Activated naive CD8-positive, alpha-beta T cell treated with anti-CD3 and anti-CD28 coated beads, Interleukin-2, amount 50 U/mL, for 24 hours (primary cell): ENCODE measurements around the gene RNASE8.

ENCODE experiments used
- ATAC-seq: fragments of 150-1000 bp; cut with Tn5 transposase; one replicate; pipeline ENCODE4 v1.10.0; 2021
- DNase-seq: peaks from one replicate; pipeline ENCODE4 v3.0.0; 2021
- H3K27ac Mint-ChIP-seq: one replicate; pipeline ENCODE4 v1.8.0; 2021; ENCODE audit warnings: mild to moderate bottlenecking, mixed read lengths
- H3K27me3 Mint-ChIP-seq: one replicate; pipeline ENCODE4 v1.8.0; 2021; ENCODE audit warnings: mixed read lengths
- H3K36me3 Mint-ChIP-seq: one replicate; pipeline ENCODE4 v1.8.0; 2021; ENCODE audit warnings: low read depth, mixed read lengths
- H3K4me1 Mint-ChIP-seq: one replicate; pipeline ENCODE4 v1.8.0; 2021; ENCODE audit warnings: mixed read lengths
- H3K4me3 Mint-ChIP-seq: one replicate; pipeline ENCODE4 v1.8.0; 2021; ENCODE audit warnings: mild to moderate bottlenecking, moderate library complexity, mixed read lengths
- H3K9me3 Mint-ChIP-seq: one replicate; pipeline ENCODE4 v1.8.0; 2021; ENCODE audit warnings: mixed read lengths

RNASE8 gene

GRCh38 chr14:21054123-21054767 is 3.4 kb upstream of the RNASE8 start:
- ATAC-seq (peak; percentile 49), DNase-seq (no peak)
- H3K4me3 Mint-ChIP-seq, result no peak overlapping the region
- H3K27me3 Mint-ChIP-seq, result peaks cover 4% of the 10 kb centered on the region
- H3K36me3 Mint-ChIP-seq, result no peaks in the 10 kb centered on the region
- no peaks in the 10 kb centered on the region for H3K4me1 Mint-ChIP-seq
- no peaks in the 10 kb centered on the region for H3K9me3 Mint-ChIP-seq
- no peak overlapping the region for H3K27ac Mint-ChIP-seq

GRCh38 chr14:21054768-21055145 is 2.9 kb upstream of the RNASE8 start:
- Mint-ChIP-seq H3K9me3 (no peaks in the 10 kb centered on the region), H3K4me3 (no peak overlapping the region), H3K27me3 (peaks cover 4% of the 10 kb centered on the region), H3K27ac (no peak overlapping the region), H3K4me1 (no peaks in the 10 kb centered on the region), H3K36me3 (no peaks in the 10 kb centered on the region)
- ATAC-seq (no peak), DNase-seq (no peak)

GRCh38 chr14:21055432-21056117 is 2.0 kb upstream of the RNASE8 start:
- Mint-ChIP-seq H3K4me3 (no peak overlapping the region), H3K4me1 (no peaks in the 10 kb centered on the region), H3K27me3 (peaks cover 4% of the 10 kb centered on the region), H3K36me3 (no peaks in the 10 kb centered on the region), H3K27ac (no peak overlapping the region), H3K9me3 (no peaks in the 10 kb centered on the region)
- ATAC-seq (no peak), DNase-seq (no peak)

GRCh38 chr14:21056520-21057163 is 980 bp upstream of the RNASE8 start:
- Mint-ChIP-seq H3K9me3 (no peaks in the 10 kb centered on the region), H3K27me3 (peaks cover 4% of the 10 kb centered on the region), H3K27ac (no peak overlapping the region), H3K4me3 (no peak overlapping the region), H3K4me1 (no peaks in the 10 kb centered on the region), H3K36me3 (no peaks in the 10 kb centered on the region)
- DNase-seq (no peak), ATAC-seq (no peak)

- ATAC-seq (no peak), DNase-seq (no peak)
- Mint-ChIP-seq H3K9me3 (no peaks in the 10 kb centered on the region), H3K4me1 (no peaks in the 10 kb centered on the region), H3K27me3 (peaks cover 16% of the 10 kb centered on the region), H3K27ac (no peak overlapping the region), H3K36me3 (no peaks in the 10 kb centered on the region), H3K4me3 (no peak overlapping the region)
Observed at GRCh38 chr14:21058903-21059302, 1.3 kb downstream of the RNASE8 start.

GRCh38 chr14:21059842-21060613 is 2.4 kb downstream of the RNASE8 start:
- H3K27ac Mint-ChIP-seq, result no peak overlapping the region
- DNase-seq, result no peak
- no peaks in the 10 kb centered on the region for H3K9me3 Mint-ChIP-seq
- ATAC-seq, result no peak
- no peaks in the 10 kb centered on the region for H3K36me3 Mint-ChIP-seq
- no peak overlapping the region for H3K4me3 Mint-ChIP-seq
- no peaks in the 10 kb centered on the region for H3K4me1 Mint-ChIP-seq
- peaks cover 21% of the 10 kb centered on the region for H3K27me3 Mint-ChIP-seq

GRCh38 chr14:21060614-21061346 is 3.2 kb downstream of the RNASE8 start:
- no peak overlapping the region for H3K27ac Mint-ChIP-seq
- H3K9me3 Mint-ChIP-seq, result no peaks in the 10 kb centered on the region
- H3K27me3 Mint-ChIP-seq, result peaks cover 27% of the 10 kb centered on the region
- no peak overlapping the region for H3K4me3 Mint-ChIP-seq
- no peaks in the 10 kb centered on the region for H3K36me3 Mint-ChIP-seq
- H3K4me1 Mint-ChIP-seq, result no peaks in the 10 kb centered on the region
- ATAC-seq (no peak), DNase-seq (no peak)

GRCh38 chr14:21061347-21061668 is 3.7 kb downstream of the RNASE8 start:
- ATAC-seq (no peak), DNase-seq (no peak)
- Mint-ChIP-seq H3K27me3 (peaks cover 30% of the 10 kb centered on the region), H3K4me3 (no peak overlapping the region), H3K27ac (no peak overlapping the region), H3K4me1 (no peaks in the 10 kb centered on the region), H3K36me3 (no peaks in the 10 kb centered on the region), H3K9me3 (no peaks in the 10 kb centered on the region)

- Mint-ChIP-seq H3K27ac (no peak overlapping the region), H3K27me3 (peaks cover 44% of the 10 kb centered on the region), H3K9me3 (no peaks in the 10 kb centered on the region), H3K4me1 (peaks cover under 1% of the 10 kb centered on the region), H3K4me3 (no peak overlapping the region), H3K36me3 (no peaks in the 10 kb centered on the region)
- DNase-seq, result no peak
- ATAC-seq, result no peak
Observed at GRCh38 chr14:21063479-21063878, 5.9 kb downstream of the RNASE8 start.

- Mint-ChIP-seq H3K27ac (no peak overlapping the region), H3K36me3 (no peaks in the 10 kb centered on the region), H3K4me3 (no peak overlapping the region), H3K27me3 (peaks cover 67% of the 10 kb centered on the region), H3K4me1 (peaks cover 28% of the 10 kb centered on the region), H3K9me3 (no peaks in the 10 kb centered on the region)
- DNase-seq, result no peak
- no peak for ATAC-seq
Observed at GRCh38 chr14:21066882-21067502, 9.4 kb downstream of the RNASE8 start.

GRCh38 chr14:21068521-21069387 is 11.1 kb downstream of the RNASE8 start:
- H3K9me3 Mint-ChIP-seq, result no peaks in the 10 kb centered on the region
- H3K36me3 Mint-ChIP-seq, result no peaks in the 10 kb centered on the region
- H3K4me3 Mint-ChIP-seq, result peak overlapping the region; percentile 71
- DNase-seq (peak; percentile 53), ATAC-seq (peak; percentile 63)
- peaks cover 67% of the 10 kb centered on the region for H3K27me3 Mint-ChIP-seq
- H3K27ac Mint-ChIP-seq, result no peak overlapping the region
- peaks cover 34% of the 10 kb centered on the region for H3K4me1 Mint-ChIP-seq

- no peak for DNase-seq
- no peaks in the 10 kb centered on the region for H3K9me3 Mint-ChIP-seq
- no peak for ATAC-seq
- peak overlapping the region; percentile 71 for H3K4me3 Mint-ChIP-seq
- peaks cover 67% of the 10 kb centered on the region for H3K27me3 Mint-ChIP-seq
- no peak overlapping the region for H3K27ac Mint-ChIP-seq
- H3K36me3 Mint-ChIP-seq, result no peaks in the 10 kb centered on the region
- peaks cover 34% of the 10 kb centered on the region for H3K4me1 Mint-ChIP-seq
Observed at GRCh38 chr14:21069388-21070082, 11.9 kb downstream of the RNASE8 start.
